CD14-positive monocyte (primary cell): Measurements from ENCODE around the gene NMS. TPM values are rescaled to one million over a fixed set of nuclear protein-coding genes. Genes with fewer than 3 reads are reported as not detected.

Source experiments
- DNase-seq, 3 donors: peaks; one replicate each; pipeline ENCODE4 v3.0.0-alpha.2; 2011 to 2022
- H2AFZ ChIP-seq: 2 replicates; pipeline ENCODE4 v1.6.0; 2012; ENCODE audit warnings: mild to moderate bottlenecking, low read depth, low read length, inconsistent platforms; ENCODE audit not compliant: insufficient read depth, poor library complexity, severe bottlenecking
- H3K27ac ChIP-seq, 2 donors: 1 replicate in 1 of 2; 2 replicates in 1 of 2; pipeline ENCODE4 v1.5.1; 2012 to 2013; ENCODE audit warnings: low read length in 2 of 2, control low read depth in 1 of 2, inconsistent platforms in 1 of 2, low read depth in 1 of 2, mild to moderate bottlenecking in 1 of 2
- H3K27me3 ChIP-seq, 2 donors: one replicate each; pipeline versions ENCODE4 v1.6.0 to v1.6.1; 2011 to 2013; ENCODE audit warnings: low read length in 2 of 2; ENCODE audit not compliant: control insufficient read depth in 2 of 2, insufficient read depth in 2 of 2
- H3K36me3 ChIP-seq, 2 donors: replicated peaks in 1 of 2; 1 replicate in 1 of 2; 2 replicates in 1 of 2; pipeline versions ENCODE4 v1.5.1 to v1.6.1; 2012 to 2013; ENCODE audit warnings: low read length in 2 of 2, control low read depth in 1 of 2, inconsistent platforms in 1 of 2, mild to moderate bottlenecking in 1 of 2; ENCODE audit not compliant: insufficient read depth in 2 of 2, control insufficient read depth in 1 of 2
- H3K4me1 ChIP-seq, 2 donors: 1 replicate in 1 of 2; 2 replicates in 1 of 2; pipeline versions ENCODE4 v1.5.1 to v1.6.1; 2012 to 2013; ENCODE audit warnings: low read length in 2 of 2, control low read depth in 1 of 2, inconsistent platforms in 1 of 2, mild to moderate bottlenecking in 1 of 2, moderate library complexity in 1 of 2; ENCODE audit not compliant: insufficient read depth in 2 of 2, control insufficient read depth in 1 of 2
- H3K4me2 ChIP-seq: replicated peaks from 2 replicates; pipeline ENCODE3; 2012; ENCODE audit warnings: low read length, moderate library complexity, mild to moderate bottlenecking; ENCODE audit not compliant: poor library complexity, severe bottlenecking; ENCODE audit errors: extremely low read depth
- H3K4me3 ChIP-seq, 3 experiments: fragments of 200-600 bp in 1 of 3; sonication (generic) in 1 of 3; replicated peaks in 1 of 3; 1 replicate in 2 of 3; 2 replicates in 1 of 3; pipeline ENCODE4 v1.5.1; 2011 to 2013; ENCODE audit warnings: low read length in 3 of 3, mild to moderate bottlenecking in 3 of 3, control low read depth in 2 of 3, low read depth in 2 of 3, inconsistent platforms in 1 of 3, moderate library complexity in 1 of 3
- H3K79me2 ChIP-seq: 2 replicates; pipeline ENCODE4 v1.6.0; 2012; ENCODE audit warnings: mild to moderate bottlenecking, control low read depth, inconsistent platforms, low read length, moderate library complexity; ENCODE audit not compliant: insufficient read depth
- H3K9ac ChIP-seq: 2 replicates; pipeline ENCODE4 v1.6.0; 2017; ENCODE audit warnings: low read length, mild to moderate bottlenecking; ENCODE audit not compliant: insufficient read depth, poor library complexity, severe bottlenecking
- H3K9me3 ChIP-seq, 2 donors: replicated peaks in 1 of 2; 1 replicate in 1 of 2; 2 replicates in 1 of 2; pipeline versions ENCODE4 v1.5.1 to v1.6.1; 2012 to 2013; ENCODE audit warnings: low read length in 2 of 2, control low read depth in 1 of 2; ENCODE audit not compliant: control insufficient read depth in 1 of 2, insufficient read depth in 1 of 2
- H4K20me1 ChIP-seq: 2 replicates; pipeline ENCODE4 v1.6.0; 2012; ENCODE audit warnings: mild to moderate bottlenecking, low read length, control low read depth, moderate library complexity; ENCODE audit not compliant: insufficient read depth
- H3K27ac Mint-ChIP-seq, 7 donors: one replicate each; pipeline ENCODE4 v1.8.0; 2020; ENCODE audit warnings: mild to moderate bottlenecking in 7 of 7, mixed read lengths in 7 of 7, moderate library complexity in 6 of 7, inconsistent platforms in 2 of 7
- H3K27me3 Mint-ChIP-seq, 3 donors: one replicate each; pipeline ENCODE4 v1.8.0; 2021 to 2022; ENCODE audit warnings: low read depth in 3 of 3, mild to moderate bottlenecking in 3 of 3, mixed read lengths in 3 of 3, moderate library complexity in 3 of 3, inconsistent platforms in 1 of 3
- H3K36me3 Mint-ChIP-seq, 2 donors: one replicate each; pipeline ENCODE4 v1.8.0; 2020; ENCODE audit warnings: mixed read lengths in 2 of 2, inconsistent platforms in 1 of 2, mild to moderate bottlenecking in 1 of 2
- H3K4me1 Mint-ChIP-seq: one replicate; pipeline ENCODE4 v1.8.0; 2020; ENCODE audit warnings: mild to moderate bottlenecking, mixed read lengths
- H3K4me3 Mint-ChIP-seq, 2 donors: one replicate each; pipeline ENCODE4 v1.8.0; 2020; ENCODE audit warnings: mild to moderate bottlenecking in 2 of 2, mixed read lengths in 2 of 2, moderate library complexity in 1 of 2
- H3K9me3 Mint-ChIP-seq, 7 donors: one replicate each; pipeline ENCODE4 v1.8.0; 2020 to 2022; ENCODE audit warnings: mixed read lengths in 7 of 7, mild to moderate bottlenecking in 6 of 7, moderate library complexity in 6 of 7, inconsistent platforms in 2 of 7
- WGBS: methylation state at CpG from one replicate; pipeline ENCODE4 v1.1.5; 2013; ENCODE audit warnings: missing lambda C conversion rate; ENCODE audit not compliant: insufficient coverage; 5-methylcytosine and 5-hydroxymethylcytosine counted together
- intact Hi-C, 2 donors: fragments of 100-400 bp; cut with micrococcal nuclease; formaldehyde crosslinking; loops; one replicate each; pipeline versions ENCODE4 v1.15.0 to v1.15.1; 2023
- polyA plus RNA-seq, 3 donors: library from polyadenylated mRNA; depleted of rRNA in 1 of 3; unstranded in 2 of 3; stranded (reverse) in 1 of 3; fragments of 300-500 nt in 2 of 3; fragments of >200 nt in 1 of 3; fragmentation: Illumina TruSeq in 2 of 3; gene quantifications; 1 replicate in 2 of 3; 2 replicates in 1 of 3; pipeline ENCODE4 v1.2.3, GENCODE V29; 2012 to 2021
- TF ChIP-seq, protein P1 (sequence below): fragments of 200-600 bp; IDR thresholded peaks from one replicate; pipeline ENCODE4 v1.8.0; 2022; ENCODE audit warnings: antibody characterized with exemption, mild to moderate bottlenecking

The NMS gene
- polyA plus RNA-seq, 3 donors, result not detected

DNA sequence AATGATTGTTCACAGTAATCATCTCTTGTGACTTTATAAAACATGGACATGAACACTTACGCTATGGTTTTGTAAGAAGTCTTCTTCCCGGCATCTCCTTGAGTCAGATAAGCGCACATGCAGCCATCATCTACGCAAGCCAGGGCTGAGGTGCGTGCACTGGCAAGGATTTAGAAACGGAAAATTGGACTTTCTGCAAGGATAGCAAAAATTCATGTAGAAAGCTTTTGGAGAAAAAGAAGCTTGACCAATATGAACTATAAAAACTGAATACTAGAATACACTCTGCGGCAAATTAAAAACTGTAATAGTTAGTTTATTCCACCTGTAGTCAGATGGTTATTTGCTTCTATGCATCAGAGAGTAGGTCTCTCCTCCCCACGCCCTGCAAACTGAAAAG lies 6.3 kb downstream of the NMS start:
- H3K27ac Mint-ChIP-seq, result no peak overlapping the region
- no peaks in the 10 kb centered on the region for H3K36me3 Mint-ChIP-seq
- Histone ChIP-seq H3K36me3 (no peaks in the 10 kb centered on the region), H3K79me2 (no peaks in the 10 kb centered on the region), H3K4me1 (no peaks in the 10 kb centered on the region), H4K20me1 (no peaks in the 10 kb centered on the region), H3K27me3 (no peaks in the 10 kb centered on the region), H3K9ac (no peak overlapping the region), H3K4me2 (no peak overlapping the region), H3K9me3 (no peaks in the 10 kb centered on the region), H3K4me3 (no peak overlapping the region), H2AFZ (no peak overlapping the region), H3K27ac (no peak overlapping the region)
- intact Hi-C loops, result no loop called here
- WGBS, result 96% methylated on average over 4 of the region's 8 CpGs
- no peak for DNase-seq
- H3K4me3 Mint-ChIP-seq, result no peak overlapping the region
- TF ChIP-seq, protein P1, sequence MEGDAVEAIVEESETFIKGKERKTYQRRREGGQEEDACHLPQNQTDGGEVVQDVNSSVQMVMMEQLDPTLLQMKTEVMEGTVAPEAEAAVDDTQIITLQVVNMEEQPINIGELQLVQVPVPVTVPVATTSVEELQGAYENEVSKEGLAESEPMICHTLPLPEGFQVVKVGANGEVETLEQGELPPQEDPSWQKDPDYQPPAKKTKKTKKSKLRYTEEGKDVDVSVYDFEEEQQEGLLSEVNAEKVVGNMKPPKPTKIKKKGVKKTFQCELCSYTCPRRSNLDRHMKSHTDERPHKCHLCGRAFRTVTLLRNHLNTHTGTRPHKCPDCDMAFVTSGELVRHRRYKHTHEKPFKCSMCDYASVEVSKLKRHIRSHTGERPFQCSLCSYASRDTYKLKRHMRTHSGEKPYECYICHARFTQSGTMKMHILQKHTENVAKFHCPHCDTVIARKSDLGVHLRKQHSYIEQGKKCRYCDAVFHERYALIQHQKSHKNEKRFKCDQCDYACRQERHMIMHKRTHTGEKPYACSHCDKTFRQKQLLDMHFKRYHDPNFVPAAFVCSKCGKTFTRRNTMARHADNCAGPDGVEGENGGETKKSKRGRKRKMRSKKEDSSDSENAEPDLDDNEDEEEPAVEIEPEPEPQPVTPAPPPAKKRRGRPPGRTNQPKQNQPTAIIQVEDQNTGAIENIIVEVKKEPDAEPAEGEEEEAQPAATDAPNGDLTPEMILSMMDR, result no peak
- no peaks in the 10 kb centered on the region for H3K4me1 Mint-ChIP-seq
- H3K27me3 Mint-ChIP-seq, result peaks cover 2 to 5% (median 3%) of the 10 kb centered on the region in 3 donors
- H3K9me3 Mint-ChIP-seq, result no peaks in the 10 kb centered on the region

DNA sequence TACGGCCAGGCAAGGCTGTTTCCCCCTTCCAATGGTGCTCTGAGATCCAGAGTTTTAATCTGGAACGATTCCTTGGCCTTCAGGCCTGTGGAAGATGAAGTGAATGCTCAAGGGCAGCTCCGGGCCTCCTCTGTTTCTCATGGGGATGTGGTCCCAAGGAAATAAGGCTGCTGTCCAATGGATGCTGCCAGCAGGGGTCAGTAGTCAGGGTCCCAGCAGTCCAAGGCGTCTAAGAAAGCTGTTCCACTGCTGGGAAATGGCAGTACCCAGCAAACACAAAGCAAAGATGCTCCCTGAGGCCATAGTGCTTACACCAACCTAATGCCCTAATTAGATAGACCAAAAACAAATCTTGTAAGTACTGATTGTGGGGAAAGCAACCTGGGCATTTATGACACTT lies 12.5 kb downstream of the NMS start:
- Mint-ChIP-seq H3K4me3 (no peak overlapping the region), H3K27me3 (peaks cover 0 to 8% (median 2%) of the 10 kb centered on the region in 3 donors), H3K36me3 (no peaks in the 10 kb centered on the region), H3K27ac (no peak overlapping the region), H3K9me3 (peaks cover 0 to 6% (median 3%) of the 10 kb centered on the region in 7 donors), H3K4me1 (no peaks in the 10 kb centered on the region)
- no peak overlapping the region for H2AFZ ChIP-seq
- H3K4me2 ChIP-seq, result no peak overlapping the region
- H3K9ac ChIP-seq, result no peak overlapping the region
- H3K4me3 ChIP-seq, result no peak overlapping the region
- no peak for DNase-seq
- no peaks in the 10 kb centered on the region for H3K36me3 ChIP-seq
- WGBS, result 100% methylated on average over 2 of the region's 4 CpGs
- H3K9me3 ChIP-seq, result no peaks in the 10 kb centered on the region
- H3K27ac ChIP-seq, result no peak overlapping the region
- H4K20me1 ChIP-seq, result no peaks in the 10 kb centered on the region
- no peaks in the 10 kb centered on the region for H3K4me1 ChIP-seq
- H3K79me2 ChIP-seq, result no peaks in the 10 kb centered on the region
- intact Hi-C loops, result no loop called here
- H3K27me3 ChIP-seq, result no peaks in the 10 kb centered on the region
- TF ChIP-seq, protein P1, result no peak
